ENCODE data around the gene NIPAL4.

Gene NIPAL4

GRCh38 chr5:157509093-157509492, 49.1 kb downstream of the NIPAL4 start:
- peaks cover 5% of the 10 kb centered on the region; the same call in 1 of the 2 replicates for H3K4me1 ChIP-seq (ENCODE audit: control insufficient read depth, insufficient read depth, low read length)
- H3K27ac ChIP-seq (ENCODE audit: extremely low read depth, low read depth, low read length) = no peak overlapping the region
- no peaks in the 10 kb centered on the region for H3K36me3 ChIP-seq (ENCODE audit: control insufficient read depth in 2 of 2, insufficient read depth in 1 of 2, low read length in 2 of 2)
- no peak overlapping the region for H3K4me3 ChIP-seq (ENCODE audit: low read depth, low read length)
- ChIA-PET POLR2A (no interaction called here), CTCF (no interaction called here)
- TF ChIP-seq PRDM2 (tag by site-specific recombination; IDR thresholded peaks at IDR 0.05; ENCODE audit: borderline replicate concordance) (no peak), ZFHX2 (tag by site-specific recombination; conservative IDR thresholded peaks at IDR 0.05) (no peak), ZNF132 (tag by site-specific recombination; IDR thresholded peaks at IDR 0.05; ENCODE audit: borderline replicate concordance) (no peak), FEZF1 (tag by site-specific recombination; IDR thresholded peaks at IDR 0.05) (no peak), MEIS1 (CRISPR knock-in tag; IDR thresholded peaks at IDR 0.05; ENCODE audit: borderline replicate concordance) (no peak), ZNF10 (tag by site-specific recombination; IDR thresholded peaks at IDR 0.05) (no peak), ZBTB26 (tag by site-specific recombination; optimal IDR thresholded peaks at IDR 0.05) (no peak), ZNF366 (tag by site-specific recombination; conservative IDR thresholded peaks at IDR 0.05) (no peak), ZNF514 (tag by site-specific recombination; IDR thresholded peaks at IDR 0.05) (no peak), ZNF488 (tag by site-specific recombination; IDR thresholded peaks at IDR 0.05) (no peak), ZNF501 (tag by site-specific recombination; IDR thresholded peaks at IDR 0.05) (no peak)
- no peaks in the 10 kb centered on the region for H3K9me3 ChIP-seq (ENCODE audit: control insufficient read depth, insufficient read depth, low read depth, low read length)

- Histone ChIP-seq H3K9me3 (ENCODE audit: control insufficient read depth, insufficient read depth, low read depth, low read length) (no peaks in the 10 kb centered on the region), H3K4me3 (ENCODE audit: low read depth, low read length) (no peak overlapping the region), H3K4me1 (ENCODE audit: control insufficient read depth, insufficient read depth, low read length) (peaks cover 5% of the 10 kb centered on the region; the same call in 1 of the 2 replicates), H3K36me3 (ENCODE audit: control insufficient read depth in 2 of 2, insufficient read depth in 1 of 2, low read length in 2 of 2) (no peaks in the 10 kb centered on the region), H3K27ac (ENCODE audit: extremely low read depth, low read depth, low read length) (no peak overlapping the region)
- ChIA-PET POLR2A (no interaction called here), CTCF (no interaction called here)
- TF ChIP-seq ZNF148 (tag by site-specific recombination; IDR thresholded peaks at IDR 0.05; ENCODE audit: borderline replicate concordance) (no peak), ZNF426 (tag by site-specific recombination; IDR thresholded peaks at IDR 0.05) (no peak), ZNF830 (tag by site-specific recombination; IDR thresholded peaks at IDR 0.05; ENCODE audit: low read depth) (no peak), ZNF639 (tag by site-specific recombination; IDR thresholded peaks at IDR 0.05) (no peak), SCRT2 (tag by site-specific recombination; IDR thresholded peaks at IDR 0.05) (no peak), ZNF398 (tag by site-specific recombination; IDR thresholded peaks at IDR 0.05) (no peak)
These were observed 49.6 kb downstream of the NIPAL4 start for GRCh38 chr5:157509587-157509986.
